ENCODE measurements around the gene BLOC1S1. TPM values are rescaled to one million over a fixed set of nuclear protein-coding genes. Genes with fewer than 3 reads are reported as not detected.

The BLOC1S1 gene
- 48.2 and 76.1 TPM in 2 replicates for total RNA-seq

GRCh38 chr12:55715833-55716581 is at the start of gene BLOC1S1:
Gene BLOC1S1, plus strand, starts transcription at chr12:55716046. Its CDS starts 6 bp downstream, at chr12:55716052.

GRCh38 chr12:55707841-55708694 is 7.8 kb upstream of the BLOC1S1 start, which contains the start of gene ITGA7:
Gene ITGA7, minus strand, starts transcription at chr12:55707904. Its CDS starts 222 bp downstream, at chr12:55707682.

GRCh38 chr12:55720071-55720564 is 4.3 kb downstream of the BLOC1S1 start, which contains the start of gene RDH5:
Gene RDH5, plus strand, starts transcription at chr12:55720393. Its CDS starts 792 bp downstream, at chr12:55721185.

GRCh38 chr12:55728939-55729818 is 13.3 kb downstream of the BLOC1S1 start, which contains the start of gene CD63:
Gene CD63, minus strand, starts transcription at chr12:55729009. Its CDS starts 668 bp downstream, at chr12:55728341.

GRCh38 chr12:55742719-55743405 is 27.0 kb downstream of the BLOC1S1 start, which contains the start of gene GDF11:
Gene GDF11, plus strand, starts transcription at chr12:55743122. Its CDS starts 195 bp downstream, at chr12:55743317.

Other genes with a start within 250 kb of the BLOC1S1 start
- gene OR6C70, start 245.9 kb upstream of the BLOC1S1 start, total RNA-seq: not detected in 2 replicates
- not detected in 2 replicates for gene OR6C68, start 223.7 kb upstream of the BLOC1S1 start, total RNA-seq
- gene OR6C4, start 166.4 kb upstream of the BLOC1S1 start, total RNA-seq: not detected in 2 replicates
- not detected in 2 replicates for gene OR2AP1, start 143.6 kb upstream of the BLOC1S1 start, total RNA-seq
- not detected in 2 replicates for gene OR10P1, start 79.2 kb upstream of the BLOC1S1 start, total RNA-seq
- gene ITGA7, start 8.1 kb upstream of the BLOC1S1 start, total RNA-seq: 47.5 and 99.8 TPM in 2 replicates
- gene RDH5, start 4.3 kb downstream of the BLOC1S1 start, total RNA-seq: 37.8 and 53.0 TPM in 2 replicates
- gene CD63, start 13.0 kb downstream of the BLOC1S1 start, total RNA-seq: 2,526 and 3,459 TPM in 2 replicates
- 2.8 and 7.7 TPM in 2 replicates for gene GDF11, start 27.1 kb downstream of the BLOC1S1 start, total RNA-seq
- 74.1 and 103 TPM in 2 replicates for gene SARNP, start 101.7 kb downstream of the BLOC1S1 start, total RNA-seq
- 17.5 and 27.0 TPM in 2 replicates for gene ORMDL2, start 102.0 kb downstream of the BLOC1S1 start, total RNA-seq
- 73.0 and 77.3 TPM in 2 replicates for gene DNAJC14, start 113.5 kb downstream of the BLOC1S1 start, total RNA-seq
- gene MMP19, start 126.9 kb downstream of the BLOC1S1 start, total RNA-seq: 2.5 and 7.3 TPM in 2 replicates
- 31.0 and 36.0 TPM in 2 replicates for gene PYM1, start 211.8 kb downstream of the BLOC1S1 start, total RNA-seq
- 29.3 and 34.7 TPM in 2 replicates for gene DGKA, start 215.1 kb downstream of the BLOC1S1 start, total RNA-seq
- gene PMEL, start 250.0 kb downstream of the BLOC1S1 start, total RNA-seq: 1.1 and 1.7 TPM in 2 replicates

All from regular cardiac myocyte (primary cell).